ENCODE results near the gene TUT1.
"Not testable (repeated sequence)": the region's sequence is repeated elsewhere in the genome, so short reads cannot be mapped to it uniquely, and the experiment has no call there.

TUT1 gene

GRCh38 chr11:62603776-62604299 lies 12.5 kb upstream of the TUT1 start:
- no peak for DNase-seq (ENCODE audit: low read depth)

DNA sequence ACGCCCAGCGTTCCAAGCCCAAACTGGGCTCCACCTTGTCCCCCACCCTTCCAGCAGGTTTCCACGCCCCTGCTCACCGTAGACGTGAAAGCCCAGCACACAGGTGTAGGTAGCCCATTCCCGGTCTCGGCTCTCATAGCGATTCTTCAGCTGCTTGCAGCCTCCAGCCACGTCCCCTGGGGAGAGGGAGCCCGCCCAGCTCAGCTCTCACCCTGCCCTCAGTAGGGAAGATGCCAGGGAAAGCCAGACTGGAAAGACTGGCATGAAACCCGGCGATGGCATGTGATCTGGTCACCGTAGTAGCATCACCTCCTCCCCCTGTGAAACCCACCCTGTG lies 11.7 kb upstream of the TUT1 start:
- no peak for DNase-seq (ENCODE audit: low read depth)

GRCh38 chr11:62602141-62603071 lies 11.1 kb upstream of the TUT1 start:
- DNase-seq (ENCODE audit: low read depth): no peak

- peak; percentile 95 for DNase-seq (ENCODE audit: low read depth)
Observed at GRCh38 chr11:62601372-62602140, 10.2 kb upstream of the TUT1 start, which contains the start of gene MTA2. Gene MTA2, minus strand, starts transcription at chr11:62601865. Its CDS starts 415 bp downstream, at chr11:62601450.

- no peak for DNase-seq (ENCODE audit: low read depth)
Observed at GRCh38 chr11:62601122-62601371, 9.7 kb upstream of the TUT1 start.

DNA sequence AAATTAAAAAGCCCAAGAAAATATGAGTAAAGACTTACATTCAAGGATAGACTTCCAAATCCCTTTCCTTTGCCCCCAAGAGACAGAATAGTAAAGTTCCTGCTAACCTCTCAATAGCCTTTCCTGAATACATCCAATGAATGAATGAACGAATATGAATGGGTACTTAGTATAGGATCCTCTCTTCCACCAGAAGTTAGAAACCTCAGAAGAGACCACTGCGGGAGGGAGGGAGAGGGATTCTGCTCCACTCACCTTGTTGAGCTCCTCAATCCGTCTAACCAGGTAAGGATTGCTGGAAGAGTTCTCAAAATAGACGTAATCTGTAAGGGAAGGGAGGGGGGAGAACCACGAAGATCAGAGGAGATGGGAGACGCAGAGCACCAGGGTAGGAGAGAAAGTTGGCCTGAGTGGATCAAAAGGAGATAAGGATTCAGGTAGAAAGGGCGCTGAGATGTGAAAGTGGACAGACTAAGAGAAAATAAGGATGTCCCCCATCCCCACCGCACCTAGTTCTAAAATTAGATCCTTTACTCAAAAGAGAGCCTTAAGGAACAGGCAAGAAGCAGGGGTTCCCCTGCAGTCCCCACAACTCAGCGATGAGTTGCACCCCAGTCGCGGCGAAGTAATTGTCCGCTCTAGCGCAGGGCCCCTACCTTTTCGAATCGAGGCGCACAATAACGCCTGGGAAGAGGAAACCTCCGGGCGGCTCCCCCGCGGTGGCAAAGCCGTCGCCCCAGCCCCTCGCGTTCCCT lies 9.2 kb upstream of the TUT1 start:
- no peak for DNase-seq (ENCODE audit: low read depth)

DNA sequence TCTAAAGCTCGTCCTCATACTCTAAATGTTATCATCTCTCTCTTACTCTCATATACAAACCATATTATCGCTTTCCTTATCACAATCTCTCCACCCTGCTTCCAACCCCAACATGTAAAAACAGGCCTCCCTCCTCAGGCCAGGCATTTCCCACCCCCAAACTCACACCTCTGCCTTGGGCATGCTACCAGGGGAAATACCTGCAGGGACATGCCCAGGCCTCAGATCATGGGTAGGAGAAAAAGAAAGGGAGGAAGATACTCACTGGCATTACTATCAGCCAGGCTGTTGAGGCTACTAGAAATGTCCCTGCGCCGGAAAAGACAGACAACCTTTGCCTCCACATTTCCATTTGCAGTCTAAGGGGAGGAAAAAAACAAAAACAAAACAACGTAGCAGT lies 8.6 kb upstream of the TUT1 start:
- DNase-seq (ENCODE audit: low read depth): no peak

GRCh38 chr11:62599069-62599696 lies 7.9 kb upstream of the TUT1 start:
- peak; percentile 76 for DNase-seq (ENCODE audit: low read depth)

- DNase-seq (ENCODE audit: low read depth): no peak
Observed at GRCh38 chr11:62595124-62595523, 3.8 kb upstream of the TUT1 start.

DNA sequence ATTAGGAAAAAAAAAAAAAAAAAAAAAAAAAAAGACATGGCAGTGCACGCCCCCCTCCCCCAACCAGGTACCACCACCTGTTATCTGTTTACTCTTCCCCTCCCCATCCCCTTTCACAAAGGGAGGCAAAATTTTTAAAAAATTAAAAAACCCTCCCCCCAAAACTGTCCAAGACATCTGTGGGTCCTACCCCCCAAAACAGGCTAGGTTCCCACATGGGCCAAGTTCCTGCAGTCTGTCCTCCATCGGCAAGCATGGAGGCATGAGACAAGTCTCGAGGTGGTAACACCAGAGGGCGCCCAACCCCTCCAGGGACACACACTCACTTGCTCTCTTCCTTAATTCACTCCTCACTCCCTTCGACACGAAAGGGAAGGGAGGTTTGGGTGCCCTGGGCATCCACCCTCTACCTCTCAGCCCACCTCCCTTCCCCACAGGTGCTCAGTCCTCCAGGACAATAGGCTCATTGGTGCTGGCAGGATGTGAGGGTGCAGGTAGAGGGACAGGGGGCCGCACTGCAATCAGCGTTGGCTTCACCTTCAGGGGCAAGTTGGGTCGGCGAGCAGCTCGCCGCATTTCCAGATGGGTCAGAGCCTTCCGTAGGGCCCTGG lies 2.2 kb upstream of the TUT1 start:
- DNase-seq (ENCODE audit: low read depth): no peak

DNA sequence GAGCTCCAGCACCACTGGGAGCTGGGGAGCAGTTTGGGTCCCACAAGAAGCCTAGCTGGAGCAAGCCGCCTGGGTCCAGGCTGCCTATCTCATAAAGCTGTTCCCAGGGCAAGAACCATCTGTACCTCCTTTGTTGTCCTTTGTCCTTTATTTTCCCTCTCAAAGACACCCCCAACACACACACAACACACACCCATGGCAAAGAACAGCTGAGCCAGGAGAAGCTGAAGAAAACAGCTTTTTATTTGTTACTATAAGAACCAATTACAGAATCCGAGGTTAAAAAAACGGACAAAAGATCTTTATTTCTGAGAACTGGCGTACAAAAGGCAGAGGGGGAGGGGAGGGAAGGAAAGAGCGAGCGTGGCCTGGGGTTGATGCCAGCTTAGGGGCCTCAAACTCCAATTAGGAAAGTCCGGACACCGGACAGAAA lies 1.7 kb upstream of the TUT1 start:
- no peak for DNase-seq (ENCODE audit: low read depth)

GRCh38 chr11:62592146-62592815 lies 958 bp upstream of the TUT1 start:
- DNase-seq (ENCODE audit: low read depth): no peak

GRCh38 chr11:62588966-62589637 lies 2.2 kb downstream of the TUT1 start:
- no peak for DNase-seq (ENCODE audit: low read depth)

GRCh38 chr11:62585356-62585755 lies 6.0 kb downstream of the TUT1 start:
- DNase-seq (ENCODE audit: low read depth): not testable (repeated sequence)

GRCh38 chr11:62581735-62582134 lies 9.6 kb downstream of the TUT1 start:
- DNase-seq (ENCODE audit: low read depth): not testable (repeated sequence)

- DNase-seq (ENCODE audit: low read depth): no peak
Observed at GRCh38 chr11:62580959-62581715, 10.2 kb downstream of the TUT1 start.

DNA sequence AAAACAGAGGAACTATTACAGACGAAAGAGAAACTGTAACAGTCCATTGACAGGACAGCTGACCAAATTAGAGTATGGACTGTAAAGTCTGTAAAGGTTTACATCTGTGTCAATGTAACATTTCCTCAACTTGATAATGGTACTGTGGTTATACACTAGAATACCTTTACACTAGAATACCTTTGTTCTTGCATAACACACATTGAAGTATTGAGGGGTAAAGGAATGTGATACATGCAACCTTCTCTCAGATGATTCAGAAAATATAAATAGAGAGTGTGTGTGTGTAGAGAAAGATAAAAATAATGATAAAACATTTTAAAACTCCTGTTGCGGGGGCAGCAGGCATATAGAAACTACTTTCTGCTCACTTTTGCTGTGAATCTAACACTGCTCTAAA lies 12.1 kb downstream of the TUT1 start:
- DNase-seq (ENCODE audit: low read depth): no peak

- no peak for DNase-seq (ENCODE audit: low read depth)
Observed at GRCh38 chr11:62578541-62578940, 12.8 kb downstream of the TUT1 start.

DNA sequence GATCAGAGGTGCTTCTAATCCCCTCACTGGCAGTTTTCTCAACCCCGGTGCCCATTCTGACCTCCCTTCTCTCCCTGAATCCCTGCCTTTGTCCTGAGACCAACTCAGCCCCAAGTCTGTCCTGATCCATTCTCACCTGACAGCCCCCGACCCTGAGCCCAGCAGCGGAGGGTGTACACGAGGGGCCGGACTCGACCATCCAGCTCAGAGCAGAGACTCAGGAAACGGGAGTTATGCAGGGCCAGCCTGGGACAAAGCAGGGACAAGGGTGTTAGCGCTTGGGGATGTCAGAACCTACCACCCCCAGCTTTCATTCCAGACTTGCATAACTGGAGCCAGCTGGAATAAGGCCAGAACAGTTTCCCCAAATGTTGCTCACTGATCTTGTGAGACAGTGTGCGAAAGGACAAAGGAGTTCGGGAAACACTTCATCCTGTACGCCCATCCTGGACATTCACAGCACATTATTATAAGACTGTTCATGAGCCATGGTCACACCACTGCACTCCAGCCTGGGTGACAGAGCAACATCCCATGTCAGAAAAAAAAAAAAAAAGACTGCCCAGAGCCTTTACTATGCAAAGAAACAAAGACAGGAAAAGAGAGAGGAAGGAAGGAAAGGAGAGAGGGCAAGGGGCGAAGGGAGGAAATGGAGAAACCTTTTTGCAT lies 14.1 kb downstream of the TUT1 start:
- no peak for DNase-seq (ENCODE audit: low read depth)

Measured in stimulated activated CD8-positive, alpha-beta memory T cell treated with anti-CD3 and anti-CD28 coated beads, Interleukin-15, amount 100 ng/mL, for 24 hours (primary cell).